ENCODE measurements around the gene HOXB3. TPM values are rescaled to one million over a fixed set of nuclear protein-coding genes. Genes with fewer than 3 reads are reported as not detected.

The HOXB3 gene
- total RNA-seq, 1 donor from 2014 or later = 0.57 TPM

DNA sequence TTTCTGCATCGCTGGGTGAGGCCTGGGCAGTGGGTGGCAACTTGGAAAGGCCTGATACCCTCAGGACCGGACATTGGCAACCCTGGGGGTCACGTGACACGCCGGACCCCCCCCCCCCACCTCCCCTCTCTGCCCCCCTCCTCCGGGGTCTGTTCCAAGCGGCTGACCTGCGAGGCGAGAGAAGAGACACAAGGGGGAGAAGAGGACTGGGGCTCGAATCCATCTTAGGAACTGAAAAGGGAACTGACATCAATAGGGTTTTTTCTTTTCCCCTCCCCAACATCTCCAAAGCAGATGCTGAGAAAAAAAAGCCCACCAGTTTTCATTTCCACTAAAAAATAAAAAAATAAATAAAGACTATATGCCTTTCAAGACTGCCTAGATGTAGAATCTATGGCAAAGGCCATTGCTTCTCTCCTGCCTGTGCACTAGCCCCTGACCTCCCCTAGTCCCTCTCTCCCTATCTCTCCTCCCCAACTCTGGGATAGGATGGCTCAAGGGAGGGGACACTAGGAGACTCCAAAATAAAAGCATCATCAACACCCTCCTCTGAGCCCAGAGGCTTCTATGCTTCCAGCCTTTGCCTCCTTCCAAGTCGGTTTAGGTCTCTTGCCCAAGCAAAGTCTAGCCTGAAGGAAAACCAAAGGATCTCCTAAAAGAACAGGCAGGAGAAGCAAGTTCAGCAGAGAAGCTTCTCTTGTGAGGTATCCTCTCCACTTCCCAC, 37.4 kb downstream of the HOXB3 start:
- H3K9me3 Mint-ChIP-seq (ENCODE audit: low read depth) = no peaks in the 10 kb centered on the region
- no peaks in the 10 kb centered on the region for H3K36me3 Mint-ChIP-seq (ENCODE audit: low read depth)
- peaks cover 77% of the 10 kb centered on the region for H3K27me3 Mint-ChIP-seq (ENCODE audit: low read depth)
- TF ChIP-seq, protein P1, sequence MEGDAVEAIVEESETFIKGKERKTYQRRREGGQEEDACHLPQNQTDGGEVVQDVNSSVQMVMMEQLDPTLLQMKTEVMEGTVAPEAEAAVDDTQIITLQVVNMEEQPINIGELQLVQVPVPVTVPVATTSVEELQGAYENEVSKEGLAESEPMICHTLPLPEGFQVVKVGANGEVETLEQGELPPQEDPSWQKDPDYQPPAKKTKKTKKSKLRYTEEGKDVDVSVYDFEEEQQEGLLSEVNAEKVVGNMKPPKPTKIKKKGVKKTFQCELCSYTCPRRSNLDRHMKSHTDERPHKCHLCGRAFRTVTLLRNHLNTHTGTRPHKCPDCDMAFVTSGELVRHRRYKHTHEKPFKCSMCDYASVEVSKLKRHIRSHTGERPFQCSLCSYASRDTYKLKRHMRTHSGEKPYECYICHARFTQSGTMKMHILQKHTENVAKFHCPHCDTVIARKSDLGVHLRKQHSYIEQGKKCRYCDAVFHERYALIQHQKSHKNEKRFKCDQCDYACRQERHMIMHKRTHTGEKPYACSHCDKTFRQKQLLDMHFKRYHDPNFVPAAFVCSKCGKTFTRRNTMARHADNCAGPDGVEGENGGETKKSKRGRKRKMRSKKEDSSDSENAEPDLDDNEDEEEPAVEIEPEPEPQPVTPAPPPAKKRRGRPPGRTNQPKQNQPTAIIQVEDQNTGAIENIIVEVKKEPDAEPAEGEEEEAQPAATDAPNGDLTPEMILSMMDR (IDR thresholded peaks at IDR 0.05) = no peak
- H3K4me3 Mint-ChIP-seq (ENCODE audit: unreplicated experiment) = no peak overlapping the region
- peaks cover 10% of the 10 kb centered on the region for H3K4me1 Mint-ChIP-seq (ENCODE audit: low read depth)
- DNase-seq (ENCODE audit: low spot score) = no peak
- no peak overlapping the region for H3K27ac Mint-ChIP-seq (ENCODE audit: unreplicated experiment)

DNA sequence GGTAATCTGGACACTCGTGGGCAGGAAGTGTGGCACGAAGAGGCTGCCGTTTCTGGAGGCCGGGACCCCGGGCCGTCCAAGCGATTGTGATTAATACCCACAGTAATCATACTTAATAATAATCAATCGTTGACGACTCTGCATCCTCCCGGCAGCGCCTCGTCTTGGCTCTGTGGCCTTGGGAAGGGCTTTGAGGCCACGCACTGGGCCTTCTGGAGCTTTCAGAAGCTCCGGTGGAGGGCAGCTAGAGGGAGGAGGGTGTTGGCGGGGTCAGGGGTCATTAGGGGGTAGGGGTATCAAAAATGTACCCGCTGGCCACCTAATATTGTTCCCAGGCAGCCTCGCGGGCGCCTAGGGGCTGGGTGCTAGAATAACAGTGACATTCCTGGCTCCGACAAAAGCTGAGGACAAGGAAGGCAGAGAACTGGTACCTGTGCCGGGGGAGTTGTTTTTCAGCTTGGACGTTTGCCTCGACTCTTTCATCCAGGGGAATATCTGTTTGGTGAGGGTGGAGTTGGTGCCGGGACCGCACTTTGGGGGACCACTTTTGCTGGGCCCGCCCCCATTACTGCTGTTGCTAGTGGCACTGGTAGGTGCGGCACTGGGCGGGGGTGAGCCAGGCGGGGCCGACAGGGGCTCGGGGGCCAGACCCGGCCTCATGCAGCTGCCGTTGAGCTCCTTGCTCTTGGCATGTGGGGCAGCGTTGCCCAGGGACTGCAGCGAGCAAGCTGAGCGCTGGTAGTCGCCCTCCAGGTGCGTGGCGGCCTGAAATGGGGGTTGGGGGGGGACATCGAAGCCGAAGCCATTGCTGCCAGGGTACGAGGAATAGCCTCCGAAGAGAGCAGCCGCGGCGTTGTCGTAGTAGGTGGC, 38.2 kb downstream of the HOXB3 start:
- DNase-seq (ENCODE audit: low spot score) = no peak
- Mint-ChIP-seq H3K9me3 (ENCODE audit: low read depth) (no peaks in the 10 kb centered on the region), H3K27me3 (ENCODE audit: low read depth) (peaks cover 77% of the 10 kb centered on the region), H3K27ac (ENCODE audit: unreplicated experiment) (no peak overlapping the region), H3K36me3 (ENCODE audit: low read depth) (no peaks in the 10 kb centered on the region), H3K4me3 (ENCODE audit: unreplicated experiment) (no peak overlapping the region), H3K4me1 (ENCODE audit: low read depth) (peaks cover 10% of the 10 kb centered on the region)
- TF ChIP-seq, protein P1 (IDR thresholded peaks at IDR 0.05) = no peak

DNA sequence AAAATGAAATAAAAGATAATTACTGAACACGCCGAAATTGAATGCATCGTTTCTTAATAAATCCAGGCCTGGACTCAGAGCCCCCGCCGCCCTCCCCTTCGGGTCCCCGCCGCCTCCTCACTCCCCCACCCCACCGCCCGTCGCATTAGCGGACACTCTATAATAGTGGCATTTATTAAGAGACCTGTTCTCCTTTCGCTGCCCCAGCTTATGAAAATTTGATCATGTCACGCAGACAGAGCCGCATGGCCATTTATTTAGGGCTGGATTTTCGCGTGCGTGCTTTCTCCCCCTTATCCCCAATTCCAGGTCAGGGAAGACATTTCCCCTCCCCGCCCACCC, 38.9 kb downstream of the HOXB3 start:
- Mint-ChIP-seq H3K27ac (ENCODE audit: unreplicated experiment) (no peak overlapping the region), H3K4me3 (ENCODE audit: unreplicated experiment) (no peak overlapping the region), H3K9me3 (ENCODE audit: low read depth) (no peaks in the 10 kb centered on the region), H3K36me3 (ENCODE audit: low read depth) (no peaks in the 10 kb centered on the region), H3K27me3 (ENCODE audit: low read depth) (peaks cover 77% of the 10 kb centered on the region), H3K4me1 (ENCODE audit: low read depth) (peaks cover 10% of the 10 kb centered on the region)
- TF ChIP-seq, protein P1 (IDR thresholded peaks at IDR 0.05) = no peak
- no peak for DNase-seq (ENCODE audit: low spot score)

DNA sequence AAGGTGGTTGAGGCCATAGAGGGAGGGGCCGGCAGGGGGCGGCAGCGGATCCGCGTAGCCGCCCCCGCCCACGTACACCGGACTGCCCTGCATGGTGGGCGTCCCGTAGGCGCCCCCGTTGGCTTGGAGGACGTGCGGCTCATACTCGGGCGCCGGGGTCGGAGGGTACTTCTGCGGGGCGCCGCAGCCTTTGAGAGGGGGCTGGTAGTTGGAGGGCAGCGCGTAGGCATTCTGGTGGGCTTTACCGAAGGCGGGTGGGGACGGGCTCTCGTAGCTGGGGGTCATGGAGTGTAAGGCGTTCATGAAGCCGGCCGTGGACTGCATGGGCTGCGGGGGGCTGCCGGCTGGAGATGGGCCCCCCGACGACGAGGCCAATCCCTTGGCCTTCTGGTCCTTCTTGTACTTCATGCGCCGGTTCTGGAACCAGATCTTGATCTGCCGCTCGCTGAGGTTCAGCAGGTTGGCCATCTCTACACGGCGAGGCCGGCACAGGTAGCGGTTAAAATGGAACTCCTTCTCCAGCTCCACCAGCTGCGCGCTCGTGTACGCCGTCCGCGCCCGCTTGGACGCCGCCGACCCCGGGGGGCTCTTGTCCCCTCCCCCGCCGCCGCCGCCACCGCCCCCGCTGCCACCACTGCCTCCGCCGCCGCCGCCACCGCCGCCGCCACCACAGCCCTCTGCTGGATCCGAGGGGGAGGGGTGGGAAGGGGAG, 39.4 kb downstream of the HOXB3 start:
- Mint-ChIP-seq H3K4me1 (ENCODE audit: low read depth) (peaks cover 10% of the 10 kb centered on the region), H3K9me3 (ENCODE audit: low read depth) (no peaks in the 10 kb centered on the region), H3K27ac (ENCODE audit: unreplicated experiment) (no peak overlapping the region), H3K4me3 (ENCODE audit: unreplicated experiment) (no peak overlapping the region), H3K36me3 (ENCODE audit: low read depth) (no peaks in the 10 kb centered on the region), H3K27me3 (ENCODE audit: low read depth) (peaks cover 78% of the 10 kb centered on the region)
- DNase-seq (ENCODE audit: low spot score) = no peak
- TF ChIP-seq, protein P1 (IDR thresholded peaks at IDR 0.05) = no peak

DNA sequence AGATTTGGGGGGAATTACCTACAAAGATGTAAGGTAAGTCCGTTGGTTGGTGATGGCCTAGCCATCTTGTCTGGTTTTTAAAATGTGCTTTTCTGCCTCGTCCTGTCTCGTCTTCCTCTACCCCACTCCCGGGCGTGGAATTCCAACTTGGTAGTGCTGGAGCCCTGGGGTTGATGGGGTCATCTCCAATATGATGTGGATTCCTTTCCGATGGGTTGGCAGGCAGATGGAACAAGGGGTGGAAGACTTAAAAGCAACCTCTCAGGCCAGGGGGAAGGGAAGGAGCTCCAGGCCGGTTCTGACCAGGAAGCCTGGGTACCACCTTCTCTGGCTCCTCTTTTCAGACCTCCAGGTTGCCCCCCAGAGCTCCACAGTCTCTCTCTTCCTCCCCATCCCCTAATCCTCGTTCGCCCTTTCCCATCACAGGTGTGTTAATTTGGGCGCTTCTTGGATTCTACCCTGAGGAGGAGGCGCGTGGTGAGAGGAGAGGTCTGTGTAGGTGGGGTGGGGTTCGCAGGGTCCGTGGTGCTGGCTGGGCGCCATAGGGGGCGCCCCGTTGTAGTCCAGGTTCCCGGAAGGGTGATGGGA, 40.0 kb downstream of the HOXB3 start:
- DNase-seq (ENCODE audit: low spot score) = no peak
- Mint-ChIP-seq H3K9me3 (ENCODE audit: low read depth) (no peaks in the 10 kb centered on the region), H3K27me3 (ENCODE audit: low read depth) (peaks cover 80% of the 10 kb centered on the region), H3K27ac (ENCODE audit: unreplicated experiment) (no peak overlapping the region), H3K36me3 (ENCODE audit: low read depth) (no peaks in the 10 kb centered on the region), H3K4me3 (ENCODE audit: unreplicated experiment) (no peak overlapping the region), H3K4me1 (ENCODE audit: low read depth) (peaks cover 6% of the 10 kb centered on the region)
- TF ChIP-seq, protein P1 (IDR thresholded peaks at IDR 0.05) = no peak
